Measurements from ENCODE around the gene PARD3.
A peak's percentile ranks its signal among the peaks of the same experiment; 100 is the strongest.
"Not testable (repeated sequence)": the region's sequence is repeated elsewhere in the genome, so short reads cannot be mapped to it uniquely, and the experiment has no call there.

The PARD3 gene

DNA sequence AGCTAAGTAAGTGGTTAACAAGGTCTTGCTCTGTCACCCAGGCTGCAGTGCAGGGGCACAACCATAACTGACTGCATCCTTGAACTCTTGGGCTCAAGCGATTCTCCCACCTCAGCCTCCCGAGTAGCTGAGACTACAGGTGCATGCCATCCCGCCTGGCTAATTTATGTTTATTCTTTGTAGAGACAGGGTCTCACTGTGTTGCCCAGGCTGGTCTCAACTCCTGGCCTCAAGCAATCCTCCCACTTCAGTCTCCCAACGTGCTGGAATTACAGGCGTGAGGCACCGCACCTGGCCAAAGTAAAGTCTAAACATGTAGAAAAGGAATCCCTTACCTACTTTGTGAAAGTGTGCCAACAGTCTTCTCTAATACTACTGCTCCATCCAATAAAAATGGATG lies 17.9 kb downstream of the PARD3 start:
- DNase-seq (ENCODE audit: low spot score) = no peak

DNA sequence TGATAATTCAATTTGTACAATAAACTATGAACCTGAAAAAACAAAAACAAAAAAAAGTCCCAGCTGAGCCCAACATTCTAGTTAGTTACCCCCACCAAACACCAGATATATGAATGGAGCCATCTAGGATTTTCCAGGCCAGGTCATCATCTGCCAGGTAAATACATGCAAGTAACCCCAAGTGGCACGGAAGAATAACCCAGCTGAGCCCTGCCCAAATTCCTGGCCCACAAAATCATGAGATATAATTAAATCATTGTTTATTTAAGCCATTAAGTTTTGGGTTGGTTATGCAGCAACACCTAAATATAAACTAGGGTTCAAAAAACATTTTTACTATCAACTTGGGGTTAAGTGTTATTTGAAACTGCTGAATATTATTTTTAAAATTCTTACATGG lies 19.0 kb downstream of the PARD3 start:
- DNase-seq (ENCODE audit: low spot score) = no peak

DNA sequence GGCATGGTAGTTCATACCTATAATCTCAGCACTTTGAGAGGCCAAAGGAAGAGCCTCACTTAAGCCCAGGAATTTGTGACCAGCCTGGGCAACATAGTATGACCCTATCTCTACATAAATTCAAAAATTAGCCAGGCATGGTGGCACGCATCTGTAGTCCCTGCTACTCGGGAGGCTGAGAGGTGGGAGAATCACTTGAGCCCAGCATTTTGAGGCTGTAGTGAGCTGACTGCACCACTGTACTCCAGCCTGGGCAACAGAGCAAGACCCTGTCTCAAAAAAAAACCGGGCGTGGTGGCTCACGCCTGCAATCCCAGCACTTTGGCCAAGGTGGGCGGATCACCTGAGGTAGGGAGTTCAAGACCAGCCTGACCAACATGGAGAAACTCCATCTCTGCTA lies 19.8 kb downstream of the PARD3 start:
- DNase-seq (ENCODE audit: low spot score) = no peak

DNA sequence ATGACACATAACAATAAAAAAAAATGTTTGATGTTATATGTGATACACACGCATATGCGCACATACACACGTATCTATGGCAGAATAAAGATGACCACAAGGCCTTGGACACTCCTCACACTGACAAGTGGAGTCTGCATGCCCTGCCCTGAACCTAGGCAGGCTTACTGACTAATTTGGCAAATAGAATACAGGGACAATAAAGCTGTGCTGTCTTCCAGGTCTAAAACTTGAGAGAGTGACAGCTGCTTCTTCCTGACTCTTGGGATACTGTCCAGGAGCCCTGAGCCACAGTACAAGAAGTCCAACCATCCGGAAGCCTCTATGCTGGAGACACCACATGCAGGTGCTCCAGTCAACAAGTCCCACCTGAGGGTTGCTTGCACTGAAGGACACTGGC lies 20.3 kb downstream of the PARD3 start:
- no peak for DNase-seq (ENCODE audit: low spot score)

DNA sequence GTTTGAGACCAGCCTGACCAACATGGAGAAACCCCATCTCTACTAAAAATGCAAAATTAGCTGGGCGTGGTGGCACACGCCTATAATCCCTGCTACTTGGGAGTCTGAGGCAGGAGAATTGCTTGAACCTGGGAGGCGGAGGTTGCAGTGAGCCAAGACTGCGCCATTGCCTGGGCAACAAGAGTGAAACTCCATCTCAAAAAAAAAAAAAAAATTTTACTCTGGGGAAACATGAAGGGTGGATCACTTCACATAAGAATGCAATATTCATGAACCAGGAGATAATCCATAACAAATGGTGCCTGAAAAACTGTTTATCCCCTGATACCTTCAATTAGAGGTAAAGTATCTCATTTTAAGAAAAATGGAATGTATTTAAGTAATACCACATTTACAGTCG lies 21.5 kb downstream of the PARD3 start:
- DNase-seq (ENCODE audit: low spot score) = not testable (repeated sequence)

DNA sequence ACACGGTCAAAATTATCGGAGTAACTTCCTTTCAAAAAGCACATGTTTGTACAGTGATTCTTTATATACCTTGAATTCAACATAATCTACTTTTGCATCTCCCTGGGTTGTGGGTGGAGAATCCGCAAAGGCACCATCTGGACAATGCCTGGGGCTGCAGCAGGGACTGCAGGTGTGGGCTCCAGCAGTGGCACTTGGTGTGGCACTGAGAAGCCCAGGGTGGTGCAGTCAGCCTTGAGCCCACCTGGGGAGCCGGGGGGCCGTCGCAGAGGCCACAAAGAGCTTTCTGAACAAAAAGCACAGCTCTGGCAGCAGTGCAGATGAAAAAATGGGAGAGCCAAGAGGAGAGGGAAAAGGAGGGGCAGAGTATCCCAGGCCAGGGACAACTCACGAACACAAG lies 22.2 kb downstream of the PARD3 start:
- DNase-seq (ENCODE audit: low spot score) = no peak

DNA sequence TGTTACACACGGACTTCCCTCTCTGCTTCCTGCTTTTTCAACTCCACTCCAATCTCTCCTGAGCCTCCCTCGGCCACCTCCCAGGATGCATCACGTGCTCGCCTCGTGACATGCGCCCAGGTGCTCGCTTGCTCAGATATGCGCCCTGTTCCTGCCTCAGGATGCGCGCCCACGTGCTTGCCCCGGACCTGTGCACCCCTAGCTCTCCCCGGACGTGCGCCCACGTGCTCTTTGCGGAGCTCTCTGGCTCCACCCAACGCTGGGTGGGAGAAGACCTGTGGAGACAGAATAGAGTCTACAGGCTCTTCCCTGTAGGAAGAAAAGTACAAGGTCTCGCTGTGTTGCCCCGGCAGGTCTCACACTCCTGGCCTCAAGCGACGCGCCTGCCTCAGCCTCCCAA lies 23.1 kb downstream of the PARD3 start:
- DNase-seq (ENCODE audit: low spot score) = no peak

DNA sequence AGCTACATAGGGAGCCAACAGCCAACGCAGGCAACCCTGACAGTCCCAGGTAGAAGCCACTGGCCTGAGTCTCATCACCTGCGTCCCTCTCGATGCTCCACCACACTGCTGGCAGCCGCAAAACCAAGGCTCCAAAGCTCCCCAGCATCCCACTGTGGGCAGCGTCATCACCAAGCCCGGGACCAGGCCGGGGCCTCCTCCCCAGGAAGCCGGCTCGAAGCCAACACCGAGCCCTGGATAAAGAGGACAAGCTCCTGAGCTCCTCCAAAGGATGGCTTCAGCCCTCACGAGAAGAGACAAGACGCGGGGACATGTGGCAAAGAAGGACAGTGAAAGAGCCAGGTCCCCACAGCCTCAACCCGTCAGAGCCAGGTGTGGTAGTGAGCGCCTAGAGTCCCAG lies 23.9 kb downstream of the PARD3 start:
- DNase-seq (ENCODE audit: low spot score) = no peak

DNA sequence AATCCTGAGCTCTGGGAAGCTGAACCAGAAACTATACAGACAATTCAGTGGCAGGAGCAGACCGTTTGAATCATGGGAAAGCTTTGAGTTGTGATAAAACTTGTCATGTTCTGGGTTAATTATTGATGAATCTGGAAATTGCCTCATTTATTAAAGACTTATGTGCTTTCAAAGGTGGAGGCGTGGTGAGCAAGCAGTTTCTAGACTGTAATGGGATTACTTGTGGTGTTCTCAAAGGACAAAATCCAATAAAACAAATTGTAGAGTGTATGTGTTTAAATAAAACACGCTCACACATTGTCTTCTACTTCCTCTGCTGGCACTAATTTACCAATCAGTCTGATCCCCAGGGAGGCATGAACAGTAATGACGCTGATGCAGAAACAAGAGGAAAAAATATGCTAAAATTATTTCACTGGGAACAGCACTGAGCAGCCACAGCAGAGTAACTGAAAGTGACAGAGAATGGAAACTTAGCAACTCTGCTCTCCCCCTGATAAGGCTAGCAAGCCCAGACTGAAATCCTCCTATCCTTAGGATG lies 25.1 kb downstream of the PARD3 start:
- peak; percentile 29 for DNase-seq (ENCODE audit: low spot score)

DNA sequence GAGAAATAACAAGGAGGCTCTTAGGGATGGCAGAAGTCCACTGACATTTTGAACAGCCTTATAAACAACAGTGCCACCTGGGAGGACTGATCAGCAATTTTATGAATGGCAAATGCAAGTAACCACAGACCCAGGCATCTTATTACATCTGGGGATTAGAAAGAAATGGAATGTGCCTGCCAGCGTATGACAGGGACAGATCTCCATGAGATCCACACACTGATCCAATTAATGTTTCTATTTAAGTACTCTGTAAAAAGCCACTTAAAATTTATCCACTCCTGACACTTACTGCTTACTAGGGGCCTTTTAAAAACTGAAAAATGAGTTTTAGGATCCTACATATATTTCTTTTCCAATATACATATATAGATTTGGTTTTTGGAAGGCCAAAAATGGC lies 28.6 kb downstream of the PARD3 start:
- peak; percentile 59 for DNase-seq (ENCODE audit: low spot score)

DNA sequence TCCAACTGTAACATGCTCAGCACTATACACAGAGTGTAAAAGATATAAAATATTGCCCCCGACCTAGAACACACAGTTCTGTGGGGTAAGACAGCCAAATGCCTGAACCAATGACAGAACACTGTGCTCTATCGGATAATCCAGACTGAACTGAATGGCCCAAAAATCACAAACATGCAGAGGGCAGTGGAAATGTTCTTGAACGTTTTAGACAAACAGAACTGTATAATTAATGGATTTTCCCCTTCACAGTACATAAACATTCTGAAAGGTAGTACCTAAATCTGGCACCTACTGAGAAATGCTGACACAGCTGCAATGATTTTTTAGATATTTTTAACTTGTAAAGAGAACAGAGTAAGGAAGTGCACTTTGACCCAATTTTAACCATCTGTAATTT lies 33.4 kb downstream of the PARD3 start:
- no peak for DNase-seq (ENCODE audit: low spot score)

DNA sequence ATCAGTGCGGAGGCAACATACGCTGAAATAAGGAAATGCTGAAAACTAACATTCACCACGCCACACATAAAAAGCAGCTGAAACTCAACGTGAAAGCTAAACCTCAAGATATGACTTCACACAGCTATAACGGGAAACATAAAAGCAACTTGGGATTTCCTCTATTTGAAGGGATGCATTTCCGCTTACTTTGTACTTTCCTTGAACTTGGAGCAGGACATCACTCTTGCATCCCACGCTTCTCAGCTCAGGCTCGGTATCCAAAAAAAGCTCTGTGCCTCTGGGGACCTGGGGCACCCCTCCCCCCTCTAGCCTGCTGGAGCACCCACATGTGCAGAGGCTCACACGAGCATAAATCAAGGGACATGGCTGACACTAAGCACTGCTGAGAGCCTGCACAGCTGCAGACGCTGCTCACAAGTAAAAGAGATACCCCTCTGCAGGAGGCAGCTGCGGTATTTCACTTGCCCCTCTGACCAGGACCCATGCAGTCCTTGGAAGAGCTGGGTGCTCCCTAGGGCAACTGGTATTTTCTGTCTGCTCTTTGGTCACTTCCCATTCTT lies 34.2 kb downstream of the PARD3 start:
- no peak for DNase-seq (ENCODE audit: low spot score)

DNA sequence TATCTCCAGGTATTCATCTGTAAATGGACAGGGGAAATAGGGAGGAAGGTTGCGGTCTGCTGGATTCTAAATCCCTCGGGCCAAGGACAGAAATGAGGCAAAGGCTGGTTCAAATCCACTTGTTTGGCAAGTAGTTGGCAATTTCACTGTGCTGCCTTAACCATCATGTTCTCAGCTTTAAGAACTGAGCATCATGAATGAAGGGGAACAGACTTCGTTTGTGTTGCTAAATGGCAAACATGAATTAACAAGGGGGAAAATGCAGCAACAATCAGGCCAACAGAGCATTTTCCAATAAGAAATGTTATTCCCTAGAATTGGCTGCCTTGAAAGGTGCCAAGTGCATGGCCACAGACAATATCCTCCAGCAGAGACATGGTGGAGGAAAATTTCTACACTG lies 36.9 kb downstream of the PARD3 start:
- DNase-seq (ENCODE audit: low spot score) = no peak

DNA sequence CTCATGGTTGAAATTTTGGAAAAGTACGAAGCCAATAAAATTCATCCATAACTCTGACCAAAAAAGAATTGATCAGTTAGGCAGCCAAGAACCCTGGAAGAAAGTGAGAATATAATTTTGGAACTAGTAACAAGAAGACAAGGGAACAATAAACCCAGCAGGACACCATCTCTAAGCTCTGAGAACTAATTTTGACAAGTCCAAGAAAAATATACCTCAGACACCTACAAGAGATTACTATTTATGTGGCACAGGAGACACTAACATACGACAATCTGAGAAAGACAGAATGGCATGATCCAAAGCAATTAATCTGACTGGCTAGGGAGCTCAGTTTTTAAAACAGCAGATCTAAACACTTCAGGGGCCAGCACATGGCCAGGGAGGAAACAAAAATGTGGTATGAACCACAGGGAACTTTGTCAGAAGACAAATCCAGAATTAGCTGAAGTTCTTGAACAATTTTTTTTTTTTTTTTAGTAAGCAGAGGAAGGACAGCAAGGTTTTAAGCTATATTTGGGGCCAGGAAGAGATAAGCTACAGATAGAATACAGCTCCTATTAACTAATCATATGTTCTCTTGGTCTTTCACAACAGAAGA lies 38.9 kb downstream of the PARD3 start:
- DNase-seq (ENCODE audit: low spot score) = no peak

DNA sequence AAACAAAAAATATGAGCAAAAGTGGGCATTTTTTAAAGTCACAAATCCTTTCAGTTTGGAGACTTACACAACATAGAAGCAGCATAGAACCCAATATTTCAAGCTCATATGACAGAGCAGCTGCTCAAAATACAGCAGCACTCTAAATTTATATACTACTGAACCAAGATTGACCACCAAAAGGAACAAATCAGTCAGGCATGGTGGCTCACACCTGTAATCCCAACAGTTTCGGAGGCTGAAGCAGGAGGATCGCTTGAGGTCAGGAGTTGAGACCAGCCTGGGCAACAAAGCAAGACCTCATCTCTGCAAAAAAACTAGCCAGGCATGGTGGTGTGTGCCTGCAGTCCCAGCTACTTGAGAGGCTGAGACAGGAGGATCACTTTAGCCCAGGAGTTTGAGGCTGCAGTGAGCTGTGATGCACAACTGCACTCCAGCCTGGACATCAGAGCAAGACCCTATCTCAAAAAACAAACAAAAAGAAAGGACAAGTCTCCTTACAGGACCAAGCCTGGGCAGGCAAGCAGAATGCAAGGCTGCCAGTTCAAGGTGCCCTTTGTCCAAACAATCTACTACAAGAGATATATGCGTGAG lies 40.0 kb downstream of the PARD3 start:
- DNase-seq (ENCODE audit: low spot score) = no peak

DNA sequence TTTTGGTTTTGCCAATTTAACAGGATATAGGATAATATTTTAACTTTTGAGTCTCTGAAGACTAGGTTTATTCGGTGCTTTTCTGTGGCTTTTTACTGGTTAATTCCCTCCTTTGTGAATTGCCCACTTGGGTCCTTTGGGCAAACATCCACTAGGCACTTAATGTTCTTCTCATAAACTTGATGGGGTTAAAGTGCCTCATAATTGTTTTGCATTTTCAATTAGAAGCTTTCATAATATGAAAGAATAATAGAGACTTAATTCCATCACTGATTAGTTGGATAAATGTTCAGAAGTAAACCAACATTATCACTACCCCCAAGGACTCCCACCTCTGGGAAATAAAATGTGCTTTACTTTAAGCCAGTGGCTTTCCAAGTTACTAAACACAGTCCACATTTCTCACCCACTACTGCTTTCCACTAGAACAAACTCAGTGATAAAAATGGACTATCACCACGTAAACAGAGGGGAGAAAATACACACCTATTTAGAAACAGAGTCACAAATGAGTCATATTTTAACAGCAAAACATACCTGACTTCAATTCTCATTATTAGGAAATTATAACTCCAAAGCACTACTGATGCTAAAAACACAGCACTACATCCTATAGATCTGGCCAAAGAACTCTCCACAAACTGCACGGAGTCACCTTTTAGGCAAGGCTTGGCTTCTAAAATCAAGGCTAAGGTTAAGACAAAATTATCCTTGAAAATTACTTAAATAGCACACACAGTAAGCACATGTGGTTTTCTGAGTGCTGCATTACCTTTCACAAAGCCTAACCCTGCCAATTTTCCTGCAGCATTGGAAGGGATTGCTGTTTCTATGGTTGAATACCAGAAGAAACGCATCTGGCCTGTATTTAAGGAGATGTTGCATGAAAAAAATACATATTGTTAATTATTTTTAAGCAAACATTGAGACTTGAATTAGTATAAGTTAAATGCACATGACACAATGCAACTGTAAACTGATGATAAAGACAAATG lies 41.2 kb downstream of the PARD3 start:
- DNase-seq (ENCODE audit: low spot score) = no peak

DNA sequence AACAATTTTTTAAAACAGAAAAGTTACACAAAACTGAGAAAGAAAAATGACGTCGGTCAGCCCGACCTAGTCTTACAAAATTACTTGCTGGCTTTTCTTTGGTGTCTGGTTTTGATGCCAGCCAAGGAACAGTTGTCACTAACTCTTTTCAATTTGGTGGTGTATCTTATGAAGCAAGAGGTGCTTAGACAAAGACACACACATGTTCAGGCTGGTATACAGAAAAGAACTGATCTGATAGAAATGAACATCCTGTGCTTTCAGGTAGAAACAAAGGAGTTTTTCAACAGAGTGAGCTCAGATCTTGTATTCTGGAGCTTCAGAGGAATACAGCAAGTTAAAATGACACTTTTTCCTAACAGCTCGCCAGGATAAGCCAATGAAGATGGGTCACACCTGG lies 43.6 kb downstream of the PARD3 start:
- no peak for DNase-seq (ENCODE audit: low spot score)

DNA sequence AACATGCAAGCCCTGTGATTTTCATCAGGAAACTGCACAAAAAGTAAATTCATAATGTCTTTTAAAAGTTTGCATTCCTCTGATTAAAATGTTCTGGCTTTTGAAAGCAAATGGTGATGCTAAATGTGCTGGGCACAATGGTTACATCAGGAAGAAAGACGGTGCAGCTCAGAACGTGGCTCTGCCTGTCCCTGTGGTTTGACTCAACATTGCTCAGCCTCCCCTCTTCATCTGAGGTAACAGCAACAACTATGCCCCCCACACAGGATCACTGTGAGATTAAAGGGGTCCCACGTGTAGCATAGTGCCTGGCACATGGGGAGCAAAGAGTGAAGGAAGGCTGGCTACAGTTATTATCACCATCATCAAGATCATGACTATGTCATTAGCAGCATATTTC lies 44.0 kb downstream of the PARD3 start:
- no peak for DNase-seq (ENCODE audit: low spot score)

DNA sequence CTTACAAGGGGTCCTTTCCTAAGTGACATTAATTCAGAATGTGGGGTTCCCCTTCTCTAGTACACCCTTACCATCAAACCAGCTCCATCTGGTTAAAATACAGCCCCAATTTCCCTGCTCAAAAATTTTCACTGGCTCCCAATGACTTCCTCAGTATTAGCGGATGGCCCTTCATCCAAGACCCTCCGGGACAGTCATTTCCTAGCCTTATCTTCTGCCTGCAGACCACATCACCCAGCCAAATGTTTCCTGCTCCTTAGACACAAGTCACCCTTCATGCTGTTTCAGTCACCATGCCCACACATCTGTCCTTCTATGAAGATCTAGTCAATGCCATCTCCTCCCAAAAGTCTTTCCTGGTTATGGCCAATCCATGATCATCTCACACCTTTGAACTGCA lies 45.2 kb downstream of the PARD3 start:
- no peak for DNase-seq (ENCODE audit: low spot score)

DNA sequence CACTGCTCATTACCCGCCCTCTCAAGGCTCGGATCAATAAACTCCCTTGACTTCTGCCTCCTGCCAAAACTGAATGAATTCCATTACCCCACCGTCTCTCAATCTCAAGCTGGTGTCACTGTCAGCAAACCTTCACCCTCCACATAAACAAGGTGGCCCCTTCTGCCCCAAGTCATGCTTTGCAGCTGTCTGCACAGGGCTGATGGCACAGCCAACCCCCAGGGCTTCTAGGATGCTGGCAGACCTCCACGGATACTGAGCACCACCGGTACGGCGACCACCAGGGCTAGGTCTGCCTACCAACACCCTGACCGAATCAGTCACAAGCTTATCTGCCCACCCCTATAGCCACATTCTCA lies 46.1 kb downstream of the PARD3 start:
- DNase-seq (ENCODE audit: low spot score) = no peak

DNA sequence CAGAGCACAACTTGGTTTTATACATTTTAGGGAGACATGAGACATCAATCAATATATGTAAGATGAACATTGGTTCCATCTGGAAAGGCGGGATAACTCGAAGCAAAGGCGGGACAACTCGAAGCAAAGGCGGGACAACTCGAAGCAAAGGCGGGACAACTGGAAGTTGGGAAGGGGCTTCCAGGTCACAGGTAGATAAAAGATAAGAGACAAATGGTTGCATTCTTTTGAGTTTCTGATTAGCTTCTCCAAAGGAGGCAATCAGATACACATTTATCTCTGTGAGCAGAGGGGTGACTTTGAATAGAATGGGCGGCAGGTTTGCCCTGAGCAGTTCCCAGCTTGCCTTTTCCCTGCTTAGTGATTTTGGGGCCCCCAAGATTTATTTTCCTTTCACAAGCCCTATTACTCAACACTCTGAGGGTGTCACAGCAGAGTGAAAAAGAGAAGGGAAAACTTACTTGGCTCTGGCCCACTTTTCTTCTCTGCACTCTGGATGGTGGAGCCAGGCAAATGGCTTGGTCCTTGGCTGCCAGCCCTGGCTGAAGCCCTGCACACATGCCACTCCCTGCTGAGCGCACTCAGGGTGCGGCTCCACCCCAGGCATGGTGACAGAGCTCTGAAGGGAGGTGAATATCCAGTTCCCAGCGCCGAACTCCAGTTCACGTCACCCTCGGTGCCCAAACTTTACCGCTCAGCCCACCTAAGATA lies 46.7 kb downstream of the PARD3 start:
- peak; percentile 57 for DNase-seq (ENCODE audit: low spot score)

Data from GM03348 (cell line).